PC-3 (cell line): ENCODE measurements around the gene FBXL16. TPM values are rescaled to one million over a fixed set of nuclear protein-coding genes. Genes with fewer than 3 reads are reported as not detected.

ENCODE experiments used
- total RNA-seq: library from RNA; depleted of rRNA; stranded (reverse); fragments of >200 nt; gene quantifications from 2 replicates; pipeline ENCODE4 v1.2.3, GENCODE V29; 2014; rRNA removed

FBXL16 gene
- total RNA-seq, 1 experiment from 2014 or later, result 7.5 TPM

Other genes starting within 250 kb of the FBXL16 start
- 60.4 and 78.1 TPM in 2 replicates for gene CAPN15, start 178.1 kb downstream of the FBXL16 start, total RNA-seq
- gene PRR35, start 145.4 kb downstream of the FBXL16 start, total RNA-seq, result not detected in 2 replicates
- 0.44 TPM in 1 of 2 replicates, not detected in the other for gene NHLRC4, start 138.8 kb downstream of the FBXL16 start, total RNA-seq
- 36.0 and 43.8 TPM in 2 replicates for gene PIGQ, start 135.8 kb downstream of the FBXL16 start, total RNA-seq
- 19.5 and 27.0 TPM in 2 replicates for gene RAB40C, start 115.7 kb downstream of the FBXL16 start, total RNA-seq
- gene WFIKKN1, start 74.8 kb downstream of the FBXL16 start, total RNA-seq, result 0.11 and 0.40 TPM in 2 replicates
- gene METTL26, start 69.5 kb downstream of the FBXL16 start, total RNA-seq, result 179 and 207 TPM in 2 replicates
- 83.5 and 84.6 TPM in 2 replicates for gene MCRIP2, start 64.0 kb downstream of the FBXL16 start, total RNA-seq
- gene WDR90, start 56.4 kb downstream of the FBXL16 start, total RNA-seq, result 44.4 and 72.4 TPM in 2 replicates
- 93.0 and 100 TPM in 2 replicates for gene RHOT2, start 37.7 kb downstream of the FBXL16 start, total RNA-seq
- 1.7 and 3.7 TPM in 2 replicates for gene RHBDL1, start 30.1 kb downstream of the FBXL16 start, total RNA-seq
- gene STUB1, start 25.4 kb downstream of the FBXL16 start, total RNA-seq, result 152 and 226 TPM in 2 replicates
- 81.3 and 90.5 TPM in 2 replicates for gene JMJD8, start 21.5 kb downstream of the FBXL16 start, total RNA-seq
- 9.5 and 12.7 TPM in 2 replicates for gene WDR24, start 15.4 kb downstream of the FBXL16 start, total RNA-seq
- 314 and 320 TPM in 2 replicates for gene METRN, start 9.3 kb upstream of the FBXL16 start, total RNA-seq
- gene ANTKMT, start 15.3 kb upstream of the FBXL16 start, total RNA-seq, result 77.3 and 79.0 TPM in 2 replicates
- 3.3 and 5.8 TPM in 2 replicates for gene CCDC78, start 20.6 kb upstream of the FBXL16 start, total RNA-seq
- 16.4 and 19.4 TPM in 2 replicates for gene HAGHL, start 21.3 kb upstream of the FBXL16 start, total RNA-seq
- gene CIAO3, start 35.2 kb upstream of the FBXL16 start, total RNA-seq, result 46.1 and 62.5 TPM in 2 replicates
- 0.73 and 4.7 TPM in 2 replicates for gene MSLN, start 54.9 kb upstream of the FBXL16 start, total RNA-seq
- 72.6 and 93.7 TPM in 2 replicates for gene RPUSD1, start 82.6 kb upstream of the FBXL16 start, total RNA-seq
- 79.0 and 107 TPM in 2 replicates for gene CHTF18, start 82.8 kb upstream of the FBXL16 start, total RNA-seq
- gene GNG13, start 94.9 kb upstream of the FBXL16 start, total RNA-seq, result not detected in 2 replicates